T-helper 2 cell treated with Interferon-gamma antibody and Interleukin-4, amounts not matched to agents 100 ng/mL and 5 ng/mL, for 36 hours (primary cell): ENCODE data around the gene RECQL5. TPM values are rescaled to one million over a fixed set of nuclear protein-coding genes. Genes with fewer than 3 reads are reported as not detected.

Source experiments
- intact Hi-C: fragments of 100-400 bp; cut with micrococcal nuclease; formaldehyde crosslinking; loops from one replicate; pipeline ENCODE4 v1.15.1; 2023
- total RNA-seq: library from RNA; stranded (reverse); gene quantifications from 2 replicates; pipeline ENCODE4 v1.2.3, GENCODE V29; 2022

Gene RECQL5
- total RNA-seq, 1 donor from 2014 or later = 42.2 TPM

GRCh38 chr17:75634754-75635609 lies 32.0 kb downstream of the RECQL5 start:
- intact Hi-C loops = no loop called here

- intact Hi-C loops = no loop called here
Observed at GRCh38 chr17:75634376-75634740, 32.6 kb downstream of the RECQL5 start.

GRCh38 chr17:75633486-75634375 lies 33.2 kb downstream of the RECQL5 start:
- intact Hi-C loops = loop anchor here (1.0 kb wide), 2 partner anchors 34 to 117 kb away; partner anchors contain the start of genes RECQL5 and SAP30BP

- intact Hi-C loops = loop anchor here (1.0 kb wide), 2 partner anchors 34 to 117 kb away; partner anchors contain the start of genes RECQL5 and SAP30BP
Observed at GRCh38 chr17:75632863-75633485, 34.0 kb downstream of the RECQL5 start, which contains the start of gene SMIM5. Gene SMIM5 (plus strand): TSS chr17:75633434. CDS start chr17:75640202, 6,768 bp downstream.

GRCh38 chr17:75632428-75632827 lies 34.5 kb downstream of the RECQL5 start:
- intact Hi-C loops = no loop called here

- intact Hi-C loops = no loop called here
Observed at GRCh38 chr17:75631353-75631752, 35.6 kb downstream of the RECQL5 start.

- intact Hi-C loops = no loop called here
Observed at GRCh38 chr17:75630071-75630917, 36.7 kb downstream of the RECQL5 start.

- intact Hi-C loops = no loop called here
Observed at GRCh38 chr17:75629157-75629556, 37.8 kb downstream of the RECQL5 start.

GRCh38 chr17:75628425-75628824 lies 38.5 kb downstream of the RECQL5 start:
- intact Hi-C loops = no loop called here

- intact Hi-C loops = no loop called here
Observed at GRCh38 chr17:75627094-75627493, 39.9 kb downstream of the RECQL5 start.

- intact Hi-C loops = no loop called here
Observed at GRCh38 chr17:75626496-75627038, 40.4 kb downstream of the RECQL5 start.

GRCh38 chr17:75625813-75626486 lies 41.0 kb downstream of the RECQL5 start:
- intact Hi-C loops = no loop called here

GRCh38 chr17:75624714-75625345 lies 42.1 kb downstream of the RECQL5 start:
- intact Hi-C loops = no loop called here

GRCh38 chr17:75624021-75624420 lies 42.9 kb downstream of the RECQL5 start:
- intact Hi-C loops = no loop called here

GRCh38 chr17:75623386-75623785 lies 43.6 kb downstream of the RECQL5 start:
- intact Hi-C loops = no loop called here

- intact Hi-C loops = no loop called here
Observed at GRCh38 chr17:75622771-75623273, 44.1 kb downstream of the RECQL5 start.

- intact Hi-C loops = no loop called here
Observed at GRCh38 chr17:75622076-75622475, 44.9 kb downstream of the RECQL5 start.

- intact Hi-C loops = no loop called here
Observed at GRCh38 chr17:75621489-75621888, 45.5 kb downstream of the RECQL5 start.
